ENCODE data around the gene ASXL2.

The ASXL2 gene

GRCh38 chr2:25743132-25743830 is 135.0 kb downstream of the ASXL2 start:
- Histone ChIP-seq H4K20me1 (ENCODE audit: low read depth, low read length) (no peaks in the 10 kb centered on the region), H3K36me3 (ENCODE audit: low read length) (peaks cover 3% of the 10 kb centered on the region; the same call in 1 of the 2 replicates), H3K4me3 (ENCODE audit: insufficient read depth, low read length, poor library complexity, severe bottlenecking) (no peak overlapping the region), H3F3A (ENCODE audit: insufficient read depth) (no peaks in the 10 kb centered on the region), H3K9me2 (replicated peaks; ENCODE audit: insufficient read depth, low read length) (no peaks in the 10 kb centered on the region), H3K27me3 (ENCODE audit: low read length) (no peaks in the 10 kb centered on the region), H3K9ac (ENCODE audit: low read length) (no peak overlapping the region), H3K4me2 (ENCODE audit: low read depth, low read length, poor library complexity, severe bottlenecking) (no peak overlapping the region), H3K27ac (ENCODE audit: low read depth, low read length) (no peak overlapping the region), H3K79me2 (ENCODE audit: insufficient read depth, low read length) (no peaks in the 10 kb centered on the region), H2AFZ (ENCODE audit: low read depth, low read length, severe bottlenecking) (no peak overlapping the region), H3K9me3 (ENCODE audit: insufficient read depth, low read length) (no peaks in the 10 kb centered on the region)
- TF ChIP-seq EZH2phosphoT487 (conservative IDR thresholded peaks at IDR 0.05; ENCODE audit: low read length) = no peak
- no peak for TF ChIP-seq CTCF (IDR thresholded peaks at IDR 0.05; ENCODE audit: insufficient read depth, low read length, poor library complexity, severe bottlenecking)

- Histone ChIP-seq H3F3A (ENCODE audit: insufficient read depth) (no peaks in the 10 kb centered on the region), H3K4me2 (ENCODE audit: low read depth, low read length, poor library complexity, severe bottlenecking) (no peak overlapping the region), H3K9me2 (replicated peaks; ENCODE audit: insufficient read depth, low read length) (no peaks in the 10 kb centered on the region), H3K9ac (ENCODE audit: low read length) (no peak overlapping the region), H3K9me3 (ENCODE audit: insufficient read depth, low read length) (no peaks in the 10 kb centered on the region), H4K20me1 (ENCODE audit: low read depth, low read length) (no peaks in the 10 kb centered on the region), H3K36me3 (ENCODE audit: low read length) (peaks cover 3% of the 10 kb centered on the region; the same call in 1 of the 2 replicates), H3K79me2 (ENCODE audit: insufficient read depth, low read length) (no peaks in the 10 kb centered on the region), H3K27ac (ENCODE audit: low read depth, low read length) (no peak overlapping the region), H3K4me3 (ENCODE audit: insufficient read depth, low read length, poor library complexity, severe bottlenecking) (no peak overlapping the region), H3K27me3 (ENCODE audit: low read length) (no peaks in the 10 kb centered on the region), H2AFZ (ENCODE audit: low read depth, low read length, severe bottlenecking) (no peak overlapping the region)
- TF ChIP-seq CTCF (IDR thresholded peaks at IDR 0.05; ENCODE audit: insufficient read depth, low read length, poor library complexity, severe bottlenecking) (no peak), EZH2phosphoT487 (conservative IDR thresholded peaks at IDR 0.05; ENCODE audit: low read length) (no peak)
Measured at GRCh38 chr2:25742501-25742900, 135.8 kb downstream of the ASXL2 start.

- H3K27ac ChIP-seq (ENCODE audit: low read depth, low read length) = no peak overlapping the region
Measured at GRCh38 chr2:25740810-25741381, 137.4 kb downstream of the ASXL2 start.

More at GRCh38 chr2:25740810-25741381, 137.4 kb downstream of the ASXL2 start:
- TF ChIP-seq EZH2phosphoT487 (conservative IDR thresholded peaks at IDR 0.05; ENCODE audit: low read length) (no peak), CTCF (IDR thresholded peaks at IDR 0.05; ENCODE audit: insufficient read depth, low read length, poor library complexity, severe bottlenecking) (no peak)
- H3K27me3 ChIP-seq (ENCODE audit: low read length) = no peaks in the 10 kb centered on the region
- no peak overlapping the region for H2AFZ ChIP-seq (ENCODE audit: low read depth, low read length, severe bottlenecking)
- H3K9me2 ChIP-seq (replicated peaks; ENCODE audit: insufficient read depth, low read length) = no peaks in the 10 kb centered on the region
- no peaks in the 10 kb centered on the region for H3F3A ChIP-seq (ENCODE audit: insufficient read depth)
- no peak overlapping the region for H3K4me3 ChIP-seq (ENCODE audit: insufficient read depth, low read length, poor library complexity, severe bottlenecking)
- H3K9ac ChIP-seq (ENCODE audit: low read length) = no peak overlapping the region
- H3K4me2 ChIP-seq (ENCODE audit: low read depth, low read length, poor library complexity, severe bottlenecking) = no peak overlapping the region
- peaks cover under 1% of the 10 kb centered on the region; the same call in 1 of the 2 replicates for H3K36me3 ChIP-seq (ENCODE audit: low read length)
- no peaks in the 10 kb centered on the region for H3K79me2 ChIP-seq (ENCODE audit: insufficient read depth, low read length)
- H4K20me1 ChIP-seq (ENCODE audit: low read depth, low read length) = no peaks in the 10 kb centered on the region
- no peaks in the 10 kb centered on the region for H3K9me3 ChIP-seq (ENCODE audit: insufficient read depth, low read length)
